ENCODE data around the gene PACSIN3. TPM values are rescaled to one million over a fixed set of nuclear protein-coding genes. Genes with fewer than 3 reads are reported as not detected.
"Not testable (repeated sequence)": the region's sequence is repeated elsewhere in the genome, so short reads cannot be mapped to it uniquely, and the experiment has no call there.

Gene PACSIN3
- total RNA-seq, 1 experiment from 2014 or later: 32.0 TPM

GRCh38 chr11:47201015-47201414 lies 14.8 kb upstream of the PACSIN3 start:
- intact Hi-C loops (cut with micrococcal nuclease; ENCODE audit: unreplicated experiment): no loop called here
- peak; percentile 56 for DNase-seq (ENCODE audit: low spot score)
- Histone ChIP-seq H3K27me3 (replicated peaks; ENCODE audit: insufficient read depth, low read depth, low read length, poor library complexity) (no peaks in the 10 kb centered on the region), H3K9me3 (ENCODE audit: low read depth, low read length, poor library complexity, severe bottlenecking) (no peaks in the 10 kb centered on the region), H3K27ac (ENCODE audit: low read depth, low read length, poor library complexity, severe bottlenecking) (no peak overlapping the region), H3K36me3 (ENCODE audit: insufficient read depth, low read length, poor library complexity, severe bottlenecking) (no peaks in the 10 kb centered on the region), H3K4me1 (ENCODE audit: insufficient read depth, low read length, poor library complexity, severe bottlenecking) (no peaks in the 10 kb centered on the region), H3K4me3 (ENCODE audit: low read depth, low read length, poor library complexity, severe bottlenecking) (no peak overlapping the region)
- TF ChIP-seq CTCF (conservative IDR thresholded peaks at IDR 0.05; ENCODE audit: low read depth, low read length) (no peak), EZH2 (IDR thresholded peaks at IDR 0.05; ENCODE audit: borderline replicate concordance, low read depth, low read length, poor library complexity, severe bottlenecking) (no peak)
- BruUV-seq (replicated peaks): no TSS peak
- POLR2A ChIA-PET (ENCODE audit: low non-redundant PET): no interaction called here
- CTCF ChIA-PET: no interaction called here

- CTCF ChIA-PET; H3K27ac ChIP-seq (ENCODE audit: low read depth, low read length, poor library complexity, severe bottlenecking); DNase-seq (ENCODE audit: low spot score); intact Hi-C loops (cut with micrococcal nuclease; ENCODE audit: unreplicated experiment); H3K4me1 ChIP-seq (ENCODE audit: insufficient read depth, low read length, poor library complexity, severe bottlenecking); H3K4me3 ChIP-seq (ENCODE audit: low read depth, low read length, poor library complexity, severe bottlenecking); POLR2A ChIA-PET (ENCODE audit: low non-redundant PET); BruUV-seq (replicated peaks); H3K27me3 ChIP-seq (replicated peaks; ENCODE audit: insufficient read depth, low read depth, low read length, poor library complexity); H3K36me3 ChIP-seq (ENCODE audit: insufficient read depth, low read length, poor library complexity, severe bottlenecking); H3K9me3 ChIP-seq (ENCODE audit: low read depth, low read length, poor library complexity, severe bottlenecking): not testable (repeated sequence)
Measured at GRCh38 chr11:47198161-47198560, 11.9 kb upstream of the PACSIN3 start.

GRCh38 chr11:47192111-47192510 lies 5.9 kb upstream of the PACSIN3 start:
- ChIA-PET POLR2A (ENCODE audit: low non-redundant PET) (no interaction called here), CTCF (interaction anchor here (0.6 kb wide), 1 partner anchor 262 kb away, joined by 4 read pairs; no protein-coding TSS in a partner anchor)
- no peaks in the 10 kb centered on the region for H3K27me3 ChIP-seq (replicated peaks; ENCODE audit: insufficient read depth, low read depth, low read length, poor library complexity)
- intact Hi-C loops (cut with micrococcal nuclease; ENCODE audit: unreplicated experiment): no loop called here
- DNase-seq (ENCODE audit: low spot score): no peak
- peaks cover 9% of the 10 kb centered on the region for H3K4me1 ChIP-seq (ENCODE audit: insufficient read depth, low read length, poor library complexity, severe bottlenecking)
- no peaks in the 10 kb centered on the region for H3K9me3 ChIP-seq (ENCODE audit: low read depth, low read length, poor library complexity, severe bottlenecking)
- no peak for TF ChIP-seq CTCF (conservative IDR thresholded peaks at IDR 0.05; ENCODE audit: low read depth, low read length)
- TF ChIP-seq EZH2 (IDR thresholded peaks at IDR 0.05; ENCODE audit: borderline replicate concordance, low read depth, low read length, poor library complexity, severe bottlenecking): no peak
- H3K27ac ChIP-seq (ENCODE audit: low read depth, low read length, poor library complexity, severe bottlenecking): no peak overlapping the region
- H3K4me3 ChIP-seq (ENCODE audit: low read depth, low read length, poor library complexity, severe bottlenecking): no peak overlapping the region
- no peaks in the 10 kb centered on the region for H3K36me3 ChIP-seq (ENCODE audit: insufficient read depth, low read length, poor library complexity, severe bottlenecking)
- no TSS peak for BruUV-seq (replicated peaks)

GRCh38 chr11:47191137-47191536 lies 4.9 kb upstream of the PACSIN3 start:
- H3K36me3 ChIP-seq (ENCODE audit: insufficient read depth, low read length, poor library complexity, severe bottlenecking); H3K9me3 ChIP-seq (ENCODE audit: low read depth, low read length, poor library complexity, severe bottlenecking); H3K27ac ChIP-seq (ENCODE audit: low read depth, low read length, poor library complexity, severe bottlenecking); H3K27me3 ChIP-seq (replicated peaks; ENCODE audit: insufficient read depth, low read depth, low read length, poor library complexity); POLR2A ChIA-PET (ENCODE audit: low non-redundant PET); BruUV-seq (replicated peaks); H3K4me3 ChIP-seq (ENCODE audit: low read depth, low read length, poor library complexity, severe bottlenecking); CTCF ChIA-PET; intact Hi-C loops (cut with micrococcal nuclease; ENCODE audit: unreplicated experiment): not testable (repeated sequence)
- peaks cover 17% of the 10 kb centered on the region for H3K4me1 ChIP-seq (ENCODE audit: insufficient read depth, low read length, poor library complexity, severe bottlenecking)
- DNase-seq (ENCODE audit: low spot score): peak; percentile 52

Measured in A673 (cell line).